Activated naive CD4-positive, alpha-beta T cell treated with anti-CD3 and anti-CD28 coated beads for 36 hours (primary cell): ENCODE data around the gene STX16. TPM values are rescaled to one million over a fixed set of nuclear protein-coding genes. Genes with fewer than 3 reads are reported as not detected.

Experiments used
- CTCF ChIA-PET: fragments of 350-600 bp; sonication (Branson Sonifier 250); formaldehyde crosslinking; loops from one replicate; lab custom pipeline; 2021; ENCODE audit warnings: antibody characterized with exemption; lab: Charles Lee
- DNase-seq: peaks from one replicate; pipeline ENCODE4 v3.0.0-alpha.2; 2020
- H3K27ac Mint-ChIP-seq: one replicate; pipeline ENCODE4 v1.8.0; 2021; ENCODE audit warnings: mild to moderate bottlenecking, mixed read lengths
- H3K27me3 Mint-ChIP-seq: one replicate; pipeline ENCODE4 v1.8.0; 2021; ENCODE audit warnings: low read depth, mixed read lengths
- H3K36me3 Mint-ChIP-seq: one replicate; pipeline ENCODE4 v1.8.0; 2021; ENCODE audit warnings: low read depth, mixed read lengths
- H3K4me1 Mint-ChIP-seq: one replicate; pipeline ENCODE4 v1.8.0; 2021; ENCODE audit warnings: low read depth, mixed read lengths
- H3K4me3 Mint-ChIP-seq: one replicate; pipeline ENCODE4 v1.8.0; 2021; ENCODE audit warnings: mild to moderate bottlenecking, moderate library complexity, mixed read lengths
- H3K9me3 Mint-ChIP-seq: one replicate; pipeline ENCODE4 v1.8.0; 2021; ENCODE audit warnings: mixed read lengths
- intact Hi-C: fragments of 100-400 bp; cut with micrococcal nuclease; formaldehyde crosslinking; loops from one replicate; pipeline ENCODE4 v1.15.1; 2023
- total RNA-seq, 2 experiments: library from RNA; stranded (reverse); gene quantifications; one replicate each; pipeline ENCODE4 v1.2.3, GENCODE V29; 2021

The STX16 gene
- total RNA-seq, 2 experiments from 2014 or later: 127 TPM

DNA sequence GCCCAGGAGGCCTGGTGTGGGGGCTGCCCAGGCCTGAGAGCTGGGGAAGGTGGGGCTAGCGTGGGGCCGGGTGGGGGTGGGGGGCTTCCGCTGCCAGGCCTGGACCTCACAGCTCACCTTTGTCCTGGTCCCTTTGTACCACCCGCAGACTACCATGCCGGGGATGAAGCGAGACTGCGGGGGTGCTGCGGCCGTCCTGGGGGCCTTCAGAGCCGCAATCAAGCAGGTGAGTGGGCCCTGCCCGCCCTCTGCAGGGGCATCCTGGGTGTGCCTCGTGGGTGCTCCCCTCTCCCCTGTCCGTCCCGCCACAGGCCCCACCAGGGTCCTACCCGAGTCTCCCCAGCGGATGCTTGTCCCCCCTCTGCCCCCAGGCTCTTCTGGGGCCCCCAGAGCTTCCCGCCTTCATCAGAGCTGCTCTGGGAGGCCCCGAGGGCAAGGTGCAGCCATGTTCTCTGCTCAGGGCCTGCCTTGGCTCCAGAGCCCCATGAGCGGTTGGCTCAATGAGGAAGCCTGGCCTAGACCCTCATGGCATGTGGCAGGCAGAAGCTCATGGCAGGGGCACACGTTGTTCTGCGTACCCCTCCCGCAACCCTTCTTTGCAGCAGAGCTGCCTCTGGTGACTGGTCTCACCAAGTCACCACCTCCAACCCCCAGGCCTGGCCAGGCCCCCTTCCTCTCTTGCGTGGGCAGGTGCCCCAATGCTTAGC is 56.0 kb downstream of the STX16 start:
- Mint-ChIP-seq H3K4me1 (no peaks in the 10 kb centered on the region), H3K27ac (no peak overlapping the region), H3K9me3 (no peaks in the 10 kb centered on the region), H3K36me3 (peaks cover 13% of the 10 kb centered on the region), H3K27me3 (no peaks in the 10 kb centered on the region), H3K4me3 (no peak overlapping the region)
- DNase-seq: no peak
- intact Hi-C loops: no loop called here
- CTCF ChIA-PET: no interaction called here

- Mint-ChIP-seq H3K4me1 (no peaks in the 10 kb centered on the region), H3K27ac (no peak overlapping the region), H3K4me3 (no peak overlapping the region), H3K9me3 (no peaks in the 10 kb centered on the region), H3K36me3 (peaks cover 11% of the 10 kb centered on the region), H3K27me3 (no peaks in the 10 kb centered on the region)
- intact Hi-C loops: no loop called here
- CTCF ChIA-PET: no interaction called here
- no peak for DNase-seq
Observed at GRCh38 chr20:58707770-58708169, 56.7 kb downstream of the STX16 start.

DNA sequence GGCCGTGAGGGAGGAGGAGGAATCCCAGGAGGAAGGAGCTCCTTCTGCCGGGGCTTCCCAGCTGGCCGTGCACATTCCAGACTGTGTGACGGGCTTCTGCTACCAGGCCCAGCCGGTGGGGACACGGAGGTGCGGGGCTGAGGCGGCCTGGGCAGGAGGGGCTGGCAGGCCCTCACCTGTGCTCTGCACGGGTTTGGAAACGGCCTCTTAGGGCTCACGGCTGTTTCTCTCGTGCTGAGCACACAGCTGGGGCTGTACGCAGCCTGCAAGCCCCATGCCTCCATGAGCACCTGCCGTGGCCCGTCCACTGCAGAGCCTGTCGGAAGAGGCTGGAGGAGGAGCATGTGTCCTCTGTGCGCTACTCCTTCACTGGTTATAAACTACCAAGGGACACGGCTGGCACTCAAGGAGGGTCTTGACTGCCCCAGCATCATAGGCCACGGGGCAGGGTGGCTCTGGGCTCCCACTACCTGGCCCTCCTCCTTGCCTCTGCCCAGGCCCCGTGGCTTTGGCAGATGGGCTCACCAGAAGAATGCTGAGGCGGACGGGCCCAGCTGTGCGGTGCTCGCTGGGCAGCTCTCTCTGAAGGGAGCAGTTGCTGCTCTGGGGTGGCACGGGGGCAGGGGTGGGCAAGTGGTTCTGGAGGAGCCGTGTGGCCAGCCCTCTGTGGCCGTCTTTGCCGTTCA is 57.3 kb downstream of the STX16 start:
- peaks cover 6% of the 10 kb centered on the region for H3K36me3 Mint-ChIP-seq
- no peak overlapping the region for H3K27ac Mint-ChIP-seq
- intact Hi-C loops: no loop called here
- no peaks in the 10 kb centered on the region for H3K27me3 Mint-ChIP-seq
- no peaks in the 10 kb centered on the region for H3K9me3 Mint-ChIP-seq
- no peaks in the 10 kb centered on the region for H3K4me1 Mint-ChIP-seq
- CTCF ChIA-PET: no interaction called here
- H3K4me3 Mint-ChIP-seq: no peak overlapping the region
- DNase-seq: no peak

DNA sequence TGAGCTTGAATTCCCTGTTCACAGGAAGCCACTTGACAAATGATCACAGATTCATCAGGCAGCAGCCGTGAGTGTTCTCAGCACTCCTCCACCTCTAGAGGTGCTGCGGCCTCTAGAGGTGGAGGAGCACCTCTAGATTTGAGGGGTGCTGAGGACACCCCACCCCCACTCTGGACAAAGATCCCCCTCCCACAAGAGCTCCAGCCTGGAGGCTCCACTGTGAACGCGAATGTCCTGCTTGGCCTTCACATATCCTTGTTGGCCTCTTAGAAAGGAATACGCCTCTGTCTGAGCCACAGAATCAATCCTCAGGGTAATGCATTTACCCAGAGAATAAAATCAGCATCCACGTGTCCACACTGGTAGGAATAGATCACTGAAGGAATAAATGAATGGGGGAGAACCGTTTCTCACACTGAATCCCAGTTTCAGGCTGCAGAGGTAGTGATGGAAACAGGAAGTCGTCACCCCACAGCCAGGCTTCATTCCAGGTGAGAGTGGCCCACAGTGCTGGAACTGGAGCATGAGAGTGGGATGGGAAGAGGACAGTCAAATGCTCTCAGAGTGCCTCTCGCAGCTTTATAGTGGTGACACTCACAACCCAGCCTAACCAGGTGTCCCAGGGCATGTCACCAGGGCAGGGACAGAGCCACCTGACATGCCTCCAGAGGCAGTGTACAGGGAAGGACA is 58.1 kb downstream of the STX16 start:
- Mint-ChIP-seq H3K27ac (no peak overlapping the region), H3K4me1 (no peaks in the 10 kb centered on the region), H3K4me3 (no peak overlapping the region), H3K27me3 (no peaks in the 10 kb centered on the region), H3K9me3 (no peaks in the 10 kb centered on the region), H3K36me3 (peaks cover under 1% of the 10 kb centered on the region)
- no peak for DNase-seq
- intact Hi-C loops: no loop called here
- CTCF ChIA-PET: no interaction called here

DNA sequence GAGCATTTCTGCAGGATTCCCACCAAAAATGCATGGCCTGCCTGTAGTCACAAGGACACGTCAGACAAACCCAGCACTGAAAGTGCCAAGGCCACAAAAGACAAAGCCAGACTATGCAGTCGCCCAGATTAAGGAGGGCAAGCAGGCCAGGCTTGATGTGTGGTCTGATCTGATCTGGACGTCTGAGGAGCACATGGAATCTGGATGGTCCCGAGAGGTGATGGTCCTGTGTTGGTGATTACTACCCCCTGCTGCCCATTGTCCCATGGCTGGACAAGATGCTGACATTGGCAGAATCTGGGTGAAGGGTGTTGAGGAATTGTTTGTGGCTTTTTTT is 58.6 kb downstream of the STX16 start:
- H3K36me3 Mint-ChIP-seq: no peaks in the 10 kb centered on the region
- intact Hi-C loops: no loop called here
- no peaks in the 10 kb centered on the region for H3K4me1 Mint-ChIP-seq
- CTCF ChIA-PET: no interaction called here
- H3K4me3 Mint-ChIP-seq: no peak overlapping the region
- H3K27ac Mint-ChIP-seq: no peak overlapping the region
- no peaks in the 10 kb centered on the region for H3K27me3 Mint-ChIP-seq
- DNase-seq: no peak
- no peaks in the 10 kb centered on the region for H3K9me3 Mint-ChIP-seq

- no peaks in the 10 kb centered on the region for H3K27me3 Mint-ChIP-seq
- H3K36me3 Mint-ChIP-seq: no peaks in the 10 kb centered on the region
- no peaks in the 10 kb centered on the region for H3K9me3 Mint-ChIP-seq
- H3K4me1 Mint-ChIP-seq: no peaks in the 10 kb centered on the region
- CTCF ChIA-PET: no interaction called here
- DNase-seq: no peak
- peak overlapping the region; percentile 18 for H3K27ac Mint-ChIP-seq
- H3K4me3 Mint-ChIP-seq: no peak overlapping the region
- intact Hi-C loops: no loop called here
Observed at GRCh38 chr20:58710481-58711265, 59.6 kb downstream of the STX16 start.

DNA sequence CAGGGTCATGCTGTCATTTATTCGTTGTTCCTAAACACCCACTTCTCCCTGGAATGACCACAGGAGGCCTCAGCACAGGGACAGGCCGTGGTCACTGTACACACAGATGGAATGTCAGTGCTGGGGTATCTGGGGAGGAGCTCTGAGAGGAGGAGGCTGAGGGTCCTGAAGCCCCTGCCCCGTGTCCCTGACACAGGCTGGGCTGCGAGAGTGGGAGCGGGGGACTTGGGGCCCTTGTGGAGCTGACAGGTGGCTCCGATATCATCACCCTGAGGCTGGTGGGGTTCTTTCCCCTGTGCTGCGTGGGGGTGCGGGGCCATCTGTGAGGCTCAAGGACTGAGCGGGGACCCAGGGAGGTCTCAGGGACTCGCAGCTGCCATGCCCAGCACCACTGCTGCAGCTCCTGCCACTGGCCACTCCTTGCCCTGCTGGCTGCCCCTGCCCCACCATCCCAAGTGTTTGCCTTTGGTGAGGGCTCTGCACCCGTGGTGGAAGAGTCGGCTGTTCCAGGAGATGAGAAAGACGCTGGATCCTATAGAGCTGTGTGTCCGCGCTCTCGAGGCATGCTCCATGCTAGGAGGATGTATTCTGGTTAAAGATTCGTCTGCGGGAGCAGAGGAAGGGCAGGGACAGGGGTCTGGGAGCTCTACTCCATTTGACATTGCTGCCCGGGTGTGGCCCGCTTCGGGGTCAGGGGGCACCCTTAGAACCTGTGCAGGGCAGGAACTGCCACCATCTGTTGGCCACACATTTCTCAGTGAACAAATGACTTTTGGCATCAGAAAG is 60.4 kb downstream of the STX16 start:
- H3K36me3 Mint-ChIP-seq: no peaks in the 10 kb centered on the region
- H3K4me3 Mint-ChIP-seq: no peak overlapping the region
- intact Hi-C loops: no loop called here
- DNase-seq: no peak
- CTCF ChIA-PET: interaction anchor here (0.7 kb wide), 1 partner anchor 8 kb away, joined by 3 read pairs; no protein-coding TSS in a partner anchor
- H3K4me1 Mint-ChIP-seq: no peaks in the 10 kb centered on the region
- peak overlapping the region; percentile 18 for H3K27ac Mint-ChIP-seq
- H3K9me3 Mint-ChIP-seq: no peaks in the 10 kb centered on the region
- H3K27me3 Mint-ChIP-seq: no peaks in the 10 kb centered on the region

GRCh38 chr20:58712151-58712791 is 61.2 kb downstream of the STX16 start:
- Mint-ChIP-seq H3K4me3 (no peak overlapping the region), H3K4me1 (no peaks in the 10 kb centered on the region), H3K27me3 (no peaks in the 10 kb centered on the region), H3K9me3 (no peaks in the 10 kb centered on the region), H3K27ac (no peak overlapping the region), H3K36me3 (no peaks in the 10 kb centered on the region)
- CTCF ChIA-PET: interaction anchor here (0.7 kb wide), 1 partner anchor 8 kb away, joined by 3 read pairs; no protein-coding TSS in a partner anchor
- no peak for DNase-seq
- intact Hi-C loops: no loop called here

GRCh38 chr20:58712806-58713731 is 62.0 kb downstream of the STX16 start:
- no peaks in the 10 kb centered on the region for H3K9me3 Mint-ChIP-seq
- CTCF ChIA-PET: no interaction called here
- no peaks in the 10 kb centered on the region for H3K36me3 Mint-ChIP-seq
- H3K27me3 Mint-ChIP-seq: no peaks in the 10 kb centered on the region
- H3K27ac Mint-ChIP-seq: no peak overlapping the region
- intact Hi-C loops: no loop called here
- H3K4me1 Mint-ChIP-seq: no peaks in the 10 kb centered on the region
- no peak overlapping the region for H3K4me3 Mint-ChIP-seq
- DNase-seq: no peak

DNA sequence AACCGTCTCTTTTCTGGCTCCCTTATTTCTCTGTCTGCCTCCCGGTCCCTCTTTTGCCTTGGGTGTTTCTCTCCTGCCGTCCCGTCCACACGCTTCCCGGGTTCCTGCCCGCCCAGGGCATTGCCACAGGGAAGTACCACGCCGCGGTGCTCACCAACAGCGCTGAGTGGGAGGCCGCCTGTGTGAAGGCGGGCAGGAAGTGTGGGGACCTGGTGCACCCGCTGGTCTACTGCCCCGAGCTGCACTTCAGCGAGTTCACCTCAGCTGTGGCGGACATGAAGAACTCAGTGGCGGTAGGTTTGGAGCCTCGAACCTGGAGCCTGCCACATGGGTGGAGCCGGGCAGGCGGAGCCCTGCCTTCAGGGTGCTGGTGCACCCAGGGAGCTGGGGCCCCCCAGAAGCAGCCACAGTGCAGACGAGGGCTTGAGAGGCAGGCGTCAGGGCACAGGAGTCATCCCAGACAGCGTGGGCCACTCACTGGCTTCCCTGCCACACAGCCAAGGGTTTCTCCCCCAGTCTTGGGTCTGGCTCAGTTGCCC is 62.8 kb downstream of the STX16 start:
- no peaks in the 10 kb centered on the region for H3K27me3 Mint-ChIP-seq
- no peak overlapping the region for H3K4me3 Mint-ChIP-seq
- intact Hi-C loops: no loop called here
- H3K36me3 Mint-ChIP-seq: no peaks in the 10 kb centered on the region
- no peaks in the 10 kb centered on the region for H3K4me1 Mint-ChIP-seq
- H3K27ac Mint-ChIP-seq: no peak overlapping the region
- CTCF ChIA-PET: interaction anchor here (0.6 kb wide), 1 partner anchor 1091 kb away, joined by 3 read pairs; no protein-coding TSS in a partner anchor
- H3K9me3 Mint-ChIP-seq: no peaks in the 10 kb centered on the region
- DNase-seq: no peak
